Karpas-422 (cell line): ENCODE data around the gene NACA2. TPM values are rescaled to one million over a fixed set of nuclear protein-coding genes. Genes with fewer than 3 reads are reported as not detected.
"Not testable (repeated sequence)": the region's sequence is repeated elsewhere in the genome, so short reads cannot be mapped to it uniquely, and the experiment has no call there.

ENCODE experiments used
- DNase-seq: peaks from one replicate; pipeline ENCODE4 v3.0.0-alpha.2; 2015
- H2AFZ ChIP-seq: fragments of 200-600 bp; sonication (generic); 2 replicates; pipeline ENCODE4 v1.6.1; 2014; ENCODE audit warnings: antibody characterized with exemption, low read length, mixed read lengths
- H3K27ac ChIP-seq: fragments of 200-600 bp; sonication (generic); 2 replicates; pipeline ENCODE4 v1.5.1; 2014; ENCODE audit warnings: mild to moderate bottlenecking, low read length, moderate library complexity
- H3K27me3 ChIP-seq: fragments of 200-600 bp; sonication (generic); 2 replicates; pipeline ENCODE4 v1.6.1; 2014; ENCODE audit warnings: low read length, mixed read lengths
- H3K36me3 ChIP-seq: fragments of 200-600 bp; sonication (generic); 2 replicates; pipeline ENCODE4 v1.6.1; 2014; ENCODE audit warnings: low read length, mixed read lengths; ENCODE audit not compliant: insufficient read depth
- H3K4me1 ChIP-seq: fragments of 200-600 bp; sonication (generic); 2 replicates; pipeline ENCODE4 v1.6.1; 2014; ENCODE audit warnings: mild to moderate bottlenecking, low read length, mixed read lengths
- H3K4me2 ChIP-seq: fragments of 200-600 bp; sonication (generic); 2 replicates; pipeline ENCODE4 v1.6.1; 2014; ENCODE audit warnings: low read length, low read depth, mild to moderate bottlenecking; ENCODE audit not compliant: poor library complexity, severe bottlenecking
- H3K4me3 ChIP-seq: fragments of 200-600 bp; sonication (generic); 2 replicates; pipeline ENCODE4 v1.5.1; 2014; ENCODE audit warnings: mild to moderate bottlenecking, antibody characterized with exemption, low read length, mixed read lengths
- H3K79me2 ChIP-seq: fragments of 200-600 bp; sonication (generic); 2 replicates; pipeline ENCODE4 v1.6.1; 2014; ENCODE audit warnings: mild to moderate bottlenecking, low read length, mixed read lengths
- H3K9ac ChIP-seq: fragments of 200-600 bp; sonication (generic); 2 replicates; pipeline ENCODE4 v1.6.0; 2014; ENCODE audit warnings: low read length
- H3K9me2 ChIP-seq: fragments of 200-600 bp; sonication (generic), shearing (Covaris generic); replicated peaks from 2 replicates; pipeline ENCODE4 v1.6.0; 2014; ENCODE audit warnings: mild to moderate bottlenecking, low read length, moderate library complexity; ENCODE audit not compliant: insufficient read depth
- H3K9me3 ChIP-seq: fragments of 300-700, 200-600 bp; sonication (generic); 2 replicates; pipeline ENCODE4 v1.6.1; 2014; ENCODE audit warnings: low read length, mixed read lengths
- H4K20me1 ChIP-seq: fragments of 200-600 bp; sonication (generic); 2 replicates; pipeline ENCODE4 v1.6.1; 2014; ENCODE audit warnings: mild to moderate bottlenecking, antibody characterized with exemption, low read length, low read depth; ENCODE audit not compliant: insufficient read depth
- total RNA-seq: library from RNA; depleted of rRNA; stranded (reverse); fragments of >200 nt; shearing (Covaris generic); gene quantifications from 2 replicates; pipeline ENCODE4 v1.2.3, GENCODE V29; 2014; ENCODE audit warnings: low replicate concordance

Gene NACA2
- total RNA-seq, 1 experiment from 2014 or later: not detected

- not testable (repeated sequence) for H3K9me3 ChIP-seq, H2AFZ ChIP-seq, H3K4me3 ChIP-seq, H3K4me2 ChIP-seq, DNase-seq, H3K27me3 ChIP-seq, H4K20me1 ChIP-seq, H3K9me2 ChIP-seq, H3K79me2 ChIP-seq, H3K9ac ChIP-seq, H3K36me3 ChIP-seq, H3K27ac ChIP-seq
- peaks cover 32% of the 10 kb centered on the region for H3K4me1 ChIP-seq
Measured at GRCh38 chr17:61586622-61587021, 4.4 kb downstream of the NACA2 start.

GRCh38 chr17:61586031-61586566 lies 4.9 kb downstream of the NACA2 start:
- Histone ChIP-seq H3K36me3 (no peaks in the 10 kb centered on the region), H3K27ac (no peak overlapping the region), H3K4me1 (peaks cover 32% of the 10 kb centered on the region), H2AFZ (no peak overlapping the region), H3K9me3 (no peaks in the 10 kb centered on the region), H3K79me2 (no peaks in the 10 kb centered on the region), H3K9ac (no peak overlapping the region), H3K4me2 (no peak overlapping the region), H4K20me1 (no peaks in the 10 kb centered on the region), H3K27me3 (no peaks in the 10 kb centered on the region), H3K4me3 (no peak overlapping the region), H3K9me2 (no peaks in the 10 kb centered on the region)
- no peak for DNase-seq

DNA sequence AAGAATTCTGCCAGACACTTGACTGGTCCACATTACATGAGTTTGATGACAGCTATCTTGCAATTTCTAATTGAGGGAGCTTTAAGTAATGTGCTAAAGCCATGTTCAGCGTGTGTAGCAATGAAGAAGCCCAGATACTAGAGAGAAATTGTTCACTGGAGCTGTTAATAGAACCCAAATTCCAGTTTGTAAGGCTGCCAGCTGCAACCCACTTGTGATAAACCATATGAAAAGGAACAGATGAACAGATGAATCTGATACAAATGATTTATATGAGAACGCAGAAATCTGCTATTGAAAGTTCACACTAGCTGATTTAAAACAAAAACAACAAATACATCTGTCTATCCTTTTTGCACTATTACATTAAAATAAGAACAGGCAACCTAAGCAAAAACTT lies 6.2 kb downstream of the NACA2 start:
- no peak overlapping the region for H3K9ac ChIP-seq
- H3K4me1 ChIP-seq: peaks cover 32% of the 10 kb centered on the region
- no peaks in the 10 kb centered on the region for H3K9me3 ChIP-seq
- no peaks in the 10 kb centered on the region for H3K27me3 ChIP-seq
- no peaks in the 10 kb centered on the region for H4K20me1 ChIP-seq
- H2AFZ ChIP-seq: no peak overlapping the region
- H3K4me2 ChIP-seq: no peak overlapping the region
- H3K36me3 ChIP-seq: no peaks in the 10 kb centered on the region
- H3K9me2 ChIP-seq: no peaks in the 10 kb centered on the region
- no peaks in the 10 kb centered on the region for H3K79me2 ChIP-seq
- H3K4me3 ChIP-seq: no peak overlapping the region
- H3K27ac ChIP-seq: no peak overlapping the region
- peak; percentile 33 for DNase-seq

DNA sequence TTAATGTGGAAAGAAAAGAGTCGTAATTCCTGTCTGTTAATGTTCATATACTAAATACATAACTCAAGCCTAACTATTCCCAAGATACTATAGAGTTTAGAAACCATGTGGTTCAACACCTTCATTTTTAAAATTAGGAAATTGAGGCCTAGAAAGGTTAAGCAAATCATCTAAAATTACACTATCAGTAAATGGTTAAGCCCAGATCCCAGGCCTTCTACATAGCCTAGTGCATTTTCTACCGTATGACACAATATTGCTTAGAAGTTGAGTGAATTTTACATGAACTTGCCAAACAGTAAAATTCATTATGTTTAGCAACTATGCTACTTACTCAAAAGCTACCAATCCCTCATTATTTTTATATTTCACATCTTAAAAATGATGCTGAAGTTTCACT lies 6.8 kb downstream of the NACA2 start:
- Histone ChIP-seq H3K4me2 (no peak overlapping the region), H3K9ac (no peak overlapping the region), H3K4me1 (peaks cover 29% of the 10 kb centered on the region), H3K9me2 (no peaks in the 10 kb centered on the region), H3K27me3 (no peaks in the 10 kb centered on the region), H3K36me3 (no peaks in the 10 kb centered on the region), H3K27ac (no peak overlapping the region), H3K79me2 (no peaks in the 10 kb centered on the region), H2AFZ (no peak overlapping the region), H3K9me3 (no peaks in the 10 kb centered on the region), H3K4me3 (no peak overlapping the region), H4K20me1 (no peaks in the 10 kb centered on the region)
- peak; percentile 19 for DNase-seq

DNA sequence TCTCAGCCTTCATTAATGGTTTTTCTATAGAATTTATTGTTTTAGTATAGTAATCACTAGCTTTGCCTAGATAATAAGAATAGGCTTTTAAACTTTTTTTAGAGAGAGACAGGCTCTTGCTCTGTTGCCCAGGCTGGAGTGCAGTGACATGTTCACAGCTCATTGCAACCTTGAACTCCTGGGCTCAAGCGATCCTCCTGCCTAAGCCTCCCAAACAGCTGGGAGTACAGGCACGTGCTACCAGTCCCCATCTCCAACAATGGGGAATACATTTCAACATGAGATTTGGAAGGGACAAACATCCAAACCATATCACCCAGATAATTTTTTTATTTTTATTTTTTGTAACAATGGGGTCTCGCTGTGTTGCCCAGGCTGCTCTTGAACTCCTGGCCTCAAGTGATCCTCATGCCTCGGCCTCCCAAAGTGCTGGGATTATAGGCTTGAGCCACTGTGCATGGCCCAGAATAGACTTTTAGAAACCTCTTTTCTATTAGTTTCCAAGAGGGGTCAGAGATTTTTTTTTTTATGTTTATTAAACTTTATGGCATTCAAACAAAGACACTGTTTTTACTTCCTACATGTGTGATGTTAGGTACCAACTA lies 7.3 kb downstream of the NACA2 start:
- no peaks in the 10 kb centered on the region for H4K20me1 ChIP-seq

DNA sequence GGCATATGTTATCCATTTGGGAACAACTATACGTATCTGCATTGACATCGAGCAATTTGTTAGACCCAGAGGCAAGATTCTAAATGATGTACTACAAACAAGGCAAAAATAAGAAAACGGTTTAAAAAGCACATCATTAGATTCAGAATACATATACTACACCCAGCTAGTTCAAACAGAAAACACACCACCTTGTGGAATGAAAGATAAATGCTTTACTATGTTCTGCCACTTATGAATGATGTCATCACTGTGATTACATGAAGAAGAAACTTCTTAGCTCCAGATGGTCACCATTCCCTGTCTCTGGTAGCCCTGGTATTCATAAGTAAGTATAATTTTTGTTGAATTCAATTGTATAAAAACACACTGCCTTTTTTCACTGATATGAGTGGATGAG lies 7.8 kb downstream of the NACA2 start:
- H3K9me3 ChIP-seq: no peaks in the 10 kb centered on the region
- no peak overlapping the region for H3K9ac ChIP-seq
- no peak overlapping the region for H3K4me3 ChIP-seq
- DNase-seq: peak; percentile 70
- H3K9me2 ChIP-seq: no peaks in the 10 kb centered on the region
- H3K4me1 ChIP-seq: peaks cover 19% of the 10 kb centered on the region
- no peaks in the 10 kb centered on the region for H4K20me1 ChIP-seq
- H3K36me3 ChIP-seq: no peaks in the 10 kb centered on the region
- no peaks in the 10 kb centered on the region for H3K27me3 ChIP-seq
- H3K79me2 ChIP-seq: no peaks in the 10 kb centered on the region
- no peak overlapping the region for H3K4me2 ChIP-seq
- no peak overlapping the region for H2AFZ ChIP-seq
- no peak overlapping the region for H3K27ac ChIP-seq

More for the DNA sequence above, 7.3 kb downstream of the NACA2 start:
- Histone ChIP-seq H3K9ac (no peak overlapping the region), H3K9me3 (no peaks in the 10 kb centered on the region), H3K27me3 (no peaks in the 10 kb centered on the region), H3K4me3 (no peak overlapping the region), H3K79me2 (no peaks in the 10 kb centered on the region), H3K9me2 (no peaks in the 10 kb centered on the region), H2AFZ (no peak overlapping the region), H3K27ac (no peak overlapping the region), H3K36me3 (no peaks in the 10 kb centered on the region), H3K4me1 (peaks cover 24% of the 10 kb centered on the region), H3K4me2 (no peak overlapping the region)
- DNase-seq: peak; percentile 4

DNA sequence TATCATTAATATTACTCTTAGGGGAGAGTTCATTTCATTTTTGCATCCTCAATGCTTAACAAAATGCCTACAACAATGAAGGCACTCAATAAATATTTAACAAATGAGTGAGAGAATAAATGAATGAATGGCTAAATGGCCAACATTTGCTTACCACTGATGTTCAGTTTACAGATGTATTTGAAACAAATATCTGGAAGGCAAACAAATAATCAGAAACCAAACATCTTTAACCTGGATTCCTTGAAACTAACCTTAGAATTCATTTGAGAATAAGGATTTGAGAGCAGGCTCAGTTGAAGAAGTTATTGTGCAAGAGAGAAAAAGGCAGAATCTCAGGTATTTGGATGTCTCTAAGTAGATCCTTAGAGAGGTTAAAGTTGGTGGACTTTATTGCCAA lies 8.4 kb downstream of the NACA2 start:
- no peaks in the 10 kb centered on the region for H3K27me3 ChIP-seq
- no peaks in the 10 kb centered on the region for H3K36me3 ChIP-seq
- no peak overlapping the region for H3K9ac ChIP-seq
- DNase-seq: no peak
- H3K27ac ChIP-seq: no peak overlapping the region
- H3K4me1 ChIP-seq: peaks cover 13% of the 10 kb centered on the region
- H3K4me3 ChIP-seq: no peak overlapping the region
- H3K4me2 ChIP-seq: no peak overlapping the region
- no peaks in the 10 kb centered on the region for H4K20me1 ChIP-seq
- no peaks in the 10 kb centered on the region for H3K9me2 ChIP-seq
- no peaks in the 10 kb centered on the region for H3K9me3 ChIP-seq
- H3K79me2 ChIP-seq: no peaks in the 10 kb centered on the region
- no peak overlapping the region for H2AFZ ChIP-seq

GRCh38 chr17:61581611-61582349 lies 9.2 kb downstream of the NACA2 start:
- H3K4me1 ChIP-seq: peaks cover 5% of the 10 kb centered on the region; the same call in 1 of the 2 replicates
- no peak overlapping the region for H3K27ac ChIP-seq
- no peaks in the 10 kb centered on the region for H3K9me3 ChIP-seq
- no peak overlapping the region for H2AFZ ChIP-seq
- no peak for DNase-seq
- H3K79me2 ChIP-seq: no peaks in the 10 kb centered on the region
- no peak overlapping the region for H3K9ac ChIP-seq
- no peaks in the 10 kb centered on the region for H4K20me1 ChIP-seq
- no peaks in the 10 kb centered on the region for H3K27me3 ChIP-seq
- H3K4me2 ChIP-seq: no peak overlapping the region
- no peak overlapping the region for H3K4me3 ChIP-seq
- H3K36me3 ChIP-seq: no peaks in the 10 kb centered on the region
- H3K9me2 ChIP-seq: no peaks in the 10 kb centered on the region
